ENCODE results near the gene IL18BP. TPM values are rescaled to one million over a fixed set of nuclear protein-coding genes. Genes with fewer than 3 reads are reported as not detected.

Gene IL18BP
- total and polyA plus RNA-seq, 9 of the 15 experiments (the other 6 are each of a cell fraction or from before 2014, with no cell fraction given), result 0.34 to 9.4 (median 3.2) TPM

- no peak for TF ChIP-seq KDM4B (IDR thresholded peaks at IDR 0.05; ENCODE audit: borderline replicate concordance in 2 of 2, low read depth in 1 of 2)
- TF ChIP-seq RBM39 (optimal IDR thresholded peaks at IDR 0.05; ENCODE audit: low read depth, low read length), result no peak
These were observed 8.0 kb upstream of the IL18BP start (continued) for GRCh38 chr11:71990701-71991100.

GRCh38 chr11:71991494-71991893, 7.2 kb upstream of the IL18BP start:
- Histone ChIP-seq H3K4me2 (ENCODE audit: insufficient read depth, low read length) (no peak overlapping the region), H4K20me1 (replicated peaks; ENCODE audit: control insufficient read depth, insufficient read depth, low read length) (peaks cover 10% of the 10 kb centered on the region), H3K9me3 (replicated peaks; ENCODE audit: control insufficient read depth, insufficient read depth, low read depth, low read length) (no peaks in the 10 kb centered on the region), H3K36me3 (ENCODE audit: control insufficient read depth, insufficient read depth, low read length) (peaks cover 43% of the 10 kb centered on the region), H3K27me3 (ENCODE audit: control insufficient read depth in 2 of 2, insufficient read depth in 2 of 2, low read length in 2 of 2) (no peaks in the 10 kb centered on the region), H3K9ac (ENCODE audit: insufficient read depth in 1 of 2, low read depth in 2 of 2, low read length in 2 of 2) (no peak overlapping the region), H2AFZ (ENCODE audit: low read depth, low read length) (no peak overlapping the region), H3K4me1 (replicated peaks in 1 of 2; ENCODE audit: control insufficient read depth in 2 of 2, insufficient read depth in 2 of 2, low read length in 2 of 2) (peaks cover 23 to 27% of the 10 kb centered on the region in 2 experiments), H3K27ac (ENCODE audit: extremely low read depth, low read depth, low read length) (no peak overlapping the region), H3K79me2 (ENCODE audit: control insufficient read depth, insufficient read depth, low read length) (no peaks in the 10 kb centered on the region), H3K9me1 (ENCODE audit: control insufficient read depth, insufficient read depth, low read length) (peaks cover 6% of the 10 kb centered on the region), H3K4me3 (no peak overlapping the region)
- in situ Hi-C loops (cut with MboI), result no loop called here
- FAIRE-seq, result no peak
- WGBS (ENCODE audit: insufficient coverage, low coverage, missing lambda C conversion rate), result 80% methylated on average over 3 of the region's 3 CpGs
- POLR2A ChIA-PET, result no interaction called here
- CTCF ChIA-PET (ENCODE audit: low intra/inter-chr PET ratio), result no interaction called here
- TF ChIP-seq, protein P1, sequence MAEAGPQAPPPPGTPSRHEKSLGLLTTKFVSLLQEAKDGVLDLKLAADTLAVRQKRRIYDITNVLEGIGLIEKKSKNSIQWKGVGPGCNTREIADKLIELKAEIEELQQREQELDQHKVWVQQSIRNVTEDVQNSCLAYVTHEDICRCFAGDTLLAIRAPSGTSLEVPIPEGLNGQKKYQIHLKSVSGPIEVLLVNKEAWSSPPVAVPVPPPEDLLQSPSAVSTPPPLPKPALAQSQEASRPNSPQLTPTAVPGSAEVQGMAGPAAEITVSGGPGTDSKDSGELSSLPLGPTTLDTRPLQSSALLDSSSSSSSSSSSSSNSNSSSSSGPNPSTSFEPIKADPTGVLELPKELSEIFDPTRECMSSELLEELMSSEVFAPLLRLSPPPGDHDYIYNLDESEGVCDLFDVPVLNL (CRISPR knock-in tag; IDR thresholded peaks at IDR 0.05; ENCODE audit: low read depth), result no peak
- TF ChIP-seq SMAD2 (IDR thresholded peaks at IDR 0.05; ENCODE audit: low read depth, low read length) (no peak), TEAD2 (tag; IDR thresholded peaks at IDR 0.05) (no peak), NRF1 (conservative IDR thresholded peaks at IDR 0.05 in 1 of 2, IDR thresholded peaks at IDR 0.05 in 1 of 2) (no peak), HDAC6 (IDR thresholded peaks at IDR 0.05; ENCODE audit: low read depth, low read length) (no peak)
- TF ChIP-seq, protein P2, sequence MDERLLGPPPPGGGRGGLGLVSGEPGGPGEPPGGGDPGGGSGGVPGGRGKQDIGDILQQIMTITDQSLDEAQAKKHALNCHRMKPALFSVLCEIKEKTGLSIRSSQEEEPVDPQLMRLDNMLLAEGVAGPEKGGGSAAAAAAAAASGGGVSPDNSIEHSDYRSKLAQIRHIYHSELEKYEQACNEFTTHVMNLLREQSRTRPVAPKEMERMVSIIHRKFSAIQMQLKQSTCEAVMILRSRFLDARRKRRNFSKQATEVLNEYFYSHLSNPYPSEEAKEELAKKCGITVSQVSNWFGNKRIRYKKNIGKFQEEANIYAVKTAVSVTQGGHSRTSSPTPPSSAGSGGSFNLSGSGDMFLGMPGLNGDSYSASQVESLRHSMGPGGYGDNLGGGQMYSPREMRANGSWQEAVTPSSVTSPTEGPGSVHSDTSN (CRISPR knock-in tag; IDR thresholded peaks at IDR 0.05; ENCODE audit: low read depth), result no peak
- TF ChIP-seq, protein P2 (tag; conservative IDR thresholded peaks at IDR 0.05; ENCODE audit: low read depth), result no peak
- ATAC-seq, result no peak
- BruUV-seq (replicated peaks), result no TSS peak
- DNase-seq (ENCODE audit: extremely low read depth in 1 of 4, low spot score in 3 of 4), result no peak
- intact Hi-C loops (cut with micrococcal nuclease), result no loop called here
